KOPT-K1 (cell line): ENCODE measurements around the gene RBM10.
A peak's percentile ranks its signal among the peaks of the same experiment; 100 is the strongest.

Source experiments
- H3K27ac ChIP-seq: fragments of 200-600 bp; sonication (generic); 2 replicates; pipeline ENCODE4 v1.5.1; 2016; ENCODE audit warnings: antibody characterized with exemption, mild to moderate bottlenecking, low read depth, low read length; ENCODE audit not compliant: poor library complexity, severe bottlenecking
- H3K36me3 ChIP-seq: fragments of 200-600 bp; sonication (generic); 2 replicates; pipeline ENCODE4 v1.5.1; 2017; ENCODE audit warnings: antibody characterized with exemption, mild to moderate bottlenecking, low read length, moderate library complexity; ENCODE audit not compliant: insufficient read depth
- H3K9me3 ChIP-seq: fragments of 200-600 bp; sonication (generic); 2 replicates; pipeline ENCODE4 v1.5.1; 2017; ENCODE audit warnings: antibody characterized with exemption, low read length, mild to moderate bottlenecking; ENCODE audit not compliant: insufficient read depth, poor library complexity, severe bottlenecking

RBM10 gene

DNA sequence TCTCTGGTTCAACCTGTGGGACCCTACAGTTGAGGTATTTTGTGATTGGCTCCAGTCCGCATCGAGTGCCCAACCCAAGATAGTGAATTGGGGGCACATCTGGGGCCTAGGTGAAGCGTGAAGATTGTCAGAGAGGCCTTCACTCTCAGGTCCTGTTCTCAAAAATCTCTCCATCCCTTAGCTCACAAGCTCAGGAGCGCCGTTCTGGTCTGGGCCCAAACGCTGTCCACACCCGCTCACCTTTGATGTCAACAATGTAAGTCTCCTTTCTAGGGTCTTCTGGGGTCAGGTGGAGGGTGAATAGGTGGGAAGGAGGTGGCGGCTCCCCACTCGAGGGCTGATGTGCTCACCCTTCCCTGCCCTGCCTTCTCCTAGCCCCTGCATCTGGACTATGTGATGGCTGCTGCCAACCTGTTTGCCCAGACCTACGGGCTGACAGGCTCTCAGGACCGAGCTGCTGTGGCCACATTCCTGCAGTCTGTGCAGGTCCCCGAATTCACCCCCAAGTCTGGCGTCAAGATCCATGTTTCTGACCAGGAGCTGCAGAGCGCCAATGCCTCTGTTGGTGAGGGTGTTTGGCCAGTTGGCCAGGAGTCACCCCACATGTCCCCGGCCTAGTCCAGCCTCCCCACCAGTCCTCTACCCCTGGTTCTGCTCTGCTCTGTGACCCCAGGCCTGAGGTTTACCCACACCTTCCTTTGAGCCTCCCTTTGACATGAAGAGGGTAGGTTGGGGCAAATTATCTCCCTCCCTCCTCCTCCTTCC is 65.8 kb downstream of the RBM10 start:
- Histone ChIP-seq H3K27ac (no peak overlapping the region), H3K9me3 (no peaks in the 10 kb centered on the region), H3K36me3 (peaks cover 99% of the 10 kb centered on the region)

DNA sequence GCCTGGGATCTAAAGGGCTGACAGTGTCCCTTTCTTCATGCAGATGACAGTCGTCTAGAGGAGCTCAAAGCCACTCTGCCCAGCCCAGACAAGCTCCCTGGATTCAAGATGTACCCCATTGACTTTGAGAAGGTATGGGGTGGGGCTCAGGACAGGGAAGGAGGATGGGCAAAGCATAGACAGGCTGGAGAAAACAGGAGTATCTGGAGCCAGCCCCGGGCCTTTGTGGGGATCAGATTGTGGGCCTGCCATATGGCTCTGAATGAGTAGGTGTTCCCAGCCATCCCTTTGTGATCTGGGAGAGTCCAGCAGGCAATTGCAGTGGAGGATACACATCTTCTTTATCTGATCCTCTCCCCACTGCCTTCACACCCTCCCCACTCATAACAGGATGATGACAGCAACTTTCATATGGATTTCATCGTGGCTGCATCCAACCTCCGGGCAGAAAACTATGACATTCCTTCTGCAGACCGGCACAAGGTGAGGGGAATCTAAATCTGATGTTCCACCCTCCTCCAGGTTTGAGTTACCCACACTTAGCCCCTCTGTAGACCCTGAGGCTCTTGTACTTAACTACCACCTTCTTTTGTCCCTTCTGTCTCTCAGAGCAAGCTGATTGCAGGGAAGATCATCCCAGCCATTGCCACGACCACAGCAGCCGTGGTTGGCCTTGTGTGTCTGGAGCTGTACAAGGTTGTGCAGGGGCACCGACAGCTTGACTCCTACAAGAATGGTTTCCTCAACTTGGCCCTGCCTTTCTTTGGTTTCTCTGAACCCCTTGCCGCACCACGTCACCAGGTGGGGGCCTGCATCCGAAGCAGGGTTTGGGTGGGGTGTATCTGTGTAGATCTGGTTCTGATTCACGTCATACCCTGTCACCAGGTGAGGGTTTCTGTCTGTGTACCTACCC is 67.6 kb downstream of the RBM10 start:
- Histone ChIP-seq H3K27ac (no peak overlapping the region), H3K9me3 (no peaks in the 10 kb centered on the region), H3K36me3 (peaks cover 93% of the 10 kb centered on the region)

DNA sequence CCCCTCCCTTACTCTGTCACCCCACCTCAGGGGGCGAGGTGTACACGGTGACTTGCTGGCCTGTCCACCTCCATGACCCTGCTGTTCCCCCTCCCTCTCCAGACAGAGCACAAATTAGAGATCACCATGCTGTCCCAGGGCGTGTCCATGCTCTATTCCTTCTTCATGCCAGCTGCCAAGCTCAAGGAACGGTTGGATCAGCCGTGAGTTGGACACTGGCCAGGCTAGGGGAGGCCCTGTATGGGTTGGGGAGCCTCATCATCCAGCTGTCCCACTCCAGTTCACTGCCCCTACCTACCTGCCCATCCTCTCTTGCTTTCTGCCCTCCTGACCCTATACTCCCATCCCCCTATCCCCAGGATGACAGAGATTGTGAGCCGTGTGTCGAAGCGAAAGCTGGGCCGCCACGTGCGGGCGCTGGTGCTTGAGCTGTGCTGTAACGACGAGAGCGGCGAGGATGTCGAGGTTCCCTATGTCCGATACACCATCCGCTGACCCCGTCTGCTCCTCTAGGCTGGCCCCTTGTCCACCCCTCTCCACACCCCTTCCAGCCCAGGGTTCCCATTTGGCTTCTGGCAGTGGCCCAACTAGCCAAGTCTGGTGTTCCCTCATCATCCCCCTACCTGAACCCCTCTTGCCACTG is 69.5 kb downstream of the RBM10 start:
- peaks cover 73% of the 10 kb centered on the region for H3K36me3 ChIP-seq
- H3K27ac ChIP-seq: no peak overlapping the region
- no peaks in the 10 kb centered on the region for H3K9me3 ChIP-seq

DNA sequence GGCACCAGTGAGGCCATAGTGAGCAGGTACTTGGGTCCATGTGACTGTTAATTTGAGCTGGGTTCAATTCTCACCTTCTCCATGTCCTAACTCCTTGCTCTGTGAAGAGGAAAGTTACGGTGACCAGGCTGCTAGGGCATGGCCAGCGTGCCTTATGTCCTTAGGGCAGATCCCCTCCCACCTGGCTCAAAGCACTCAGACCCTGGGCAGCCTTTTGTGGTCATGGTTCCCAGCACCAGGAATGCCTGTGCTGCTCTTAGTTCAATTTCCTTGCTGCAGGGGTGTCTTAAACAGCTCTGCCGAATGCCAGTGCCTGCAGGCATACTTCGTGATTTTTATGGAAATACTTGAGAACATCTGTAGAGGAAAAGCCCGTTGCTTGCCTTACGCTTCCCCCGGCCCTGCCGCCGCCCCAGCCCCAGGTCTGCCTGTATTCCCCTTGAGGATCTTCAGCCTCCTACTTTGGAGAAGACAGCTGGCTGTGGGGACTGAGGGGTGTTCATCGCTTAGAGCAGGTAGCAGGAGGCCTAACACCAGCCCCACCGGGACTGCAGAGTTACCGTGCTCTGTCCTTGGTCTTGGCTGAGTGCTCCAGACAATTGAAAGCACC is 70.4 kb downstream of the RBM10 start:
- H3K36me3 ChIP-seq: peaks cover 65% of the 10 kb centered on the region
- no peak overlapping the region for H3K27ac ChIP-seq
- H3K9me3 ChIP-seq: no peaks in the 10 kb centered on the region

DNA sequence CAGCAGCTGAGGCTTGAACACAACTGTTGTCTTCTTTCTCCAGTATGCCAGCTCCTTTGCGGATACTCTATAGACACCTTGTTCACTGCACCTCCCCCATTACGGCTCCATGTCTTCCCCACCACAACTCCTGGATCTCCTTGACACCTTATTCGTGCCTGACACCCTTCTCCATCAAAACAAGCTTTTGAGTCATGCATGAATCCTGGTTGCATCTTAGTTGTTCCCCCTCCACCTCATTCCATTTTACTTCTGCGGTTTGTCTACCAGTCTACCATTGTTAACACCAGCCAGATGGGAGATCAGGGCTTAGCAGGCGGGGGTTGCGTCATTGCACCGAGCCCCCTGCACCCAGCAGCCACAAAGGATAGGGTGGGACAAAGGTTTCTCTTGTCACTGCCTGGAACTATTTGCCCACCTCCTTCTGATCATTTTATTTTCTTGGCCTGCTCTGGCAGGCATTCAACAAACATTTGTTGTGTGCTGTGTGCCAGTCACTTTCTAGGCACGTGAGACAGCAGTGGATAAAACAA is 71.4 kb downstream of the RBM10 start:
- H3K27ac ChIP-seq: peak overlapping the region; percentile 62

DNA sequence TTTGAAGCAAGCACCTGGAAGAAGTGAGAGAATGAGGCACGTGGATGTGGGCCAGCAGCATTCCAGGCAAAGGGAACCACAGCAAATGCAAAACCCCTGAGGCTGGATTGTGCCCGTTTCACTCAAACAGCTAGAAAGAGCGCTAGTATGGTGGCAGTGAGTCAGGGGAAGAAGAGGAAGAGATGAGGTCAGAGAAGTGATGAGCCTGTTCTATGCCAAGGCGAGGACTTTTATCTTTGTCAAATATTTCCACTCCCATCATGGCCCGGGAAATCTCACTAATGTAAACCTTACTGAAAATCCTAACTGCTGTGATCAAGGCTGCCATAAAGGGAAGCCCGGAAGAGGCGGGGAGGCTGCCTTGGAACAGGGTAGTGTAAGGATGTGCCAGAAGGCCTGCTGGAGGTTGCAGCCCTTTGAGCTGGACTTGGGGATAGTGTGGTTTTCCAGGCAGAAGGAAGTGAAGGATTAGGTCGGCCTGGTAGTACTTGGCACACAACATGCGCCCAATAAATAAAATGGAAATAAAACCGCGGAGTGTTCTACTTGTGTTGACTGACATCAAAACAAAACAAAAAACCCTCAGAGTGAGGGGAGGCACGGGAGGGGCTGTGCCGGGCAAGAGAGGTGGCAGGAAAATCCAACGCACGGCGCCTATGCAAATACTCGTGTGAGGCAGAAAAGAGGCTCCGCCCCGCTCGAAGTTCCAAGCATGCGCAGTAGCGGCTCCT is 72.3 kb downstream of the RBM10 start:
- H3K27ac ChIP-seq: peak overlapping the region; percentile 62
- H3K9me3 ChIP-seq: no peaks in the 10 kb centered on the region
- H3K36me3 ChIP-seq: peaks cover 65% of the 10 kb centered on the region

More for the DNA sequence above, 71.4 kb downstream of the RBM10 start:
- Histone ChIP-seq H3K36me3 (peaks cover 65% of the 10 kb centered on the region), H3K9me3 (no peaks in the 10 kb centered on the region)

DNA sequence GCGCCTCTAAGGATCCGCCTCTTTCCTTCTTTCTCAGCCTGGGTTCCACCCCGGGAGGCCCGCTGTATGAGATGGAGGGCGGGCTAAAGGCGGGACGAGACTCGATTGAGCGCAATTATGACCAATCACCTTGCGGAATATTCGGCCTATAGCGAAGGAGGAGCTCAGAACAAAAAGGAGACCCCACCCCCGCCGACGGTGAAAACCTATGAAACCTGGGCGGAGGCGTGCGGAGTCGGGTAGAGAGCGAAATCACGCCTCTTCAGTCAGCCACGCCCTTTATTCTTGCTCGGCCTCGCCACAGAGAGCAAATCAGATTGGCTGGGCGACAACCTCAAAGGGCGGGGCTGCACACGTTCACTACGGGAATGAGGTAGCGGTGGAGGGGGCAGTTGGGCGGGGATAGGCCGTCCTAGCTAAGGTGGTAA is 72.8 kb downstream of the RBM10 start:
- Histone ChIP-seq H3K27ac (peak overlapping the region; percentile 94), H3K9me3 (no peaks in the 10 kb centered on the region), H3K36me3 (peaks cover 64% of the 10 kb centered on the region)

DNA sequence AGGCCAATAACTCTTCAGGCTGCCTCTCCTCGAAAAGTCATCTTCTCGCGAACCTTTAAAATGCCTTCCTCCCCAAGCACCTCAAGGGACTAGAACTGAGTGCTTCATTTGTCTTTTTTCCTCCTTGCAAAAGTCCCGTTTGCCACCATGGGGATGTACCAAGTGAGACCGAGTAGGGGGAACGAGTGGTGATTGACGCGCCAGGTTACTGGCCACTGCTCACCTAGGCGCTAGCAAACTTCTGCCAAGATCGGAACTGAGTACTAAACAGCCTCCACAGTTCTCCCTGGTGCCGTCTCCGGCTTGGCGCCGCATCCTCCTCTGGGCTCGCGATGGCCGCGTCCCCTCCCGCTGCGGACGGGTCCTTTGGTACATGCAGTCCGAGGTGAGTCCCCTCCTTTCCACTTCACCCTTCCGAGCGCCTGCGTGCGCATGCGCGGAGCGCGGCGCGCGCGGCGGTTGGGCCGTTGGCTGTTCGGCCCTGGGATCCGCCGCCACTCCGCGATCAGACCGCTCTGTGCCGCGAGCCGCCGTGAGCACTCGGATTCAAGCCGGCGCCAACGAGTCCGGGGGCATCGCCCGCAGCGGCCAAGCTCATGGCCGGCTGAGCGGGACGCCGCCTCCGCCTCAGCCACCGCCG is 73.4 kb downstream of the RBM10 start, which contains the start of gene CDK16:
Gene CDK16, plus strand, starts transcription at position 402 of the 640 bp plus-strand sequence. CDS start 4,877 bp downstream, outside the sequence.
- Histone ChIP-seq H3K27ac (peak within 1 kb of the TSS; percentile 94), H3K36me3 (peaks cover 65% of the 10 kb centered on the region), H3K9me3 (no peaks in the 10 kb centered on the region)

DNA sequence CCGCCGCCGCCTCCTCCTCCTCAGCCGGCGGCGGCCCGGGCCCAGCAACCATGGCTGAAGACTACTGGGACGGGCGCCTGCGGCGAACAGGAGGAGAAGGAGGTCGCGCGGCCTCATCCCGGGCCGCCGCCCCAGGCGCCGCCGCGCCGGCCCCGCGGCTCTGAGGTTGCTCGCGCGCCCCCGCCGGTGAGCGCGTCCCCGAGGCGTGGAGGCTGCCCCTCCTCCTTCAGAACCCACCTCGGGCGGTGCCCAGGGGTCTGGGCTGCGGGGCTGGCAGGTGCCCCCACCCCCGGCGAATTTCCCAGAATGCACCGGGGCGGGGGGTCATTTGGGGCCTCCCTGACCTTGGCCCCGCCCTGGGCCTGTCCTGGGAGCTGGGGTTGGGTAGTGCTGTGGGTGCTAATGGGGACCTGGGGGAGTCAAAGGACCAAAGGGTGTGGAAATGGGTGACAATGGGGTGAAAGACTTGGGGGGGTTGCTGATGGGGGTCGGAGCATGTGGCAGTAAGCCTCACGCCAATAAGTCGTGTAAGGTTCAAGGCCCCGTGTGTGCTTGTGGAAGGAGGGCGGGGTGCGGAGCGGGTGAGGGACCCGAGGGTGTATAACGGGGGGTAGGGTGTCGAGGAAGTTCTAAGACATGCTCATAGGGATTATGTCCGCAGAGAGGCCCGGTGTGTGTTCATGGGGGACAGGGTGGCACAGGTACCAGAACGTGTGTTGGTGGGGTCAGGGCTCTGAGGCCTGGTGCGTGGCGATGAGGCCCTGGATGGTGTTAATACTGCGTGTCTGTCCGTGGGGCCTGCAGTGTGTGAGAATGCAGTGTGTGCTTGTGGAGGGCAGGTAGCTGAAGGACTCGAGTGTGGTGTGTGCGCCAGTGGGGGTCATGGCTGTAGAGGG is 74.1 kb downstream of the RBM10 start:
- Histone ChIP-seq H3K27ac (peak overlapping the region; percentile 94), H3K36me3 (peaks cover 65% of the 10 kb centered on the region), H3K9me3 (no peaks in the 10 kb centered on the region)

DNA sequence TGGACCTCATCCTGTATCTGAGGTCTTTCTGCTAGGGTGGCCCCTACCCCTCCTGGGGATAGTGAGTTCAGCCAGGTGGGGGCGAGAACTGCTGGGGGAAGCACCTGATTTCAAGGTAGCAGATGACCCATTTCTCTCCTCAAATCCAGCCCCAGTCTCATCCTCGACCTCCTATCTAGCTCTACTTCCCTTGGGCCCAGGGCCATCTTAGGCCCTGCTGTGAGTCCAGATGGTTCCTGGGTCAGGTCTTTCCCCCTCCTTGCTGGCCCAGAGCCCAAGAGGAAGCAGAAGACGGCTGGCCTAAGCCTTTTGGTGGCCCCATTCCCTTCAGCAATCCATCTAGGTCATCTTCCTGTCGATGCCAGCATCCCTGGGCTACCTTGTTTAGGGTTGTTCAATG is 76.7 kb downstream of the RBM10 start:
- Histone ChIP-seq H3K9me3 (no peaks in the 10 kb centered on the region), H3K36me3 (peaks cover 65% of the 10 kb centered on the region), H3K27ac (no peak overlapping the region)

DNA sequence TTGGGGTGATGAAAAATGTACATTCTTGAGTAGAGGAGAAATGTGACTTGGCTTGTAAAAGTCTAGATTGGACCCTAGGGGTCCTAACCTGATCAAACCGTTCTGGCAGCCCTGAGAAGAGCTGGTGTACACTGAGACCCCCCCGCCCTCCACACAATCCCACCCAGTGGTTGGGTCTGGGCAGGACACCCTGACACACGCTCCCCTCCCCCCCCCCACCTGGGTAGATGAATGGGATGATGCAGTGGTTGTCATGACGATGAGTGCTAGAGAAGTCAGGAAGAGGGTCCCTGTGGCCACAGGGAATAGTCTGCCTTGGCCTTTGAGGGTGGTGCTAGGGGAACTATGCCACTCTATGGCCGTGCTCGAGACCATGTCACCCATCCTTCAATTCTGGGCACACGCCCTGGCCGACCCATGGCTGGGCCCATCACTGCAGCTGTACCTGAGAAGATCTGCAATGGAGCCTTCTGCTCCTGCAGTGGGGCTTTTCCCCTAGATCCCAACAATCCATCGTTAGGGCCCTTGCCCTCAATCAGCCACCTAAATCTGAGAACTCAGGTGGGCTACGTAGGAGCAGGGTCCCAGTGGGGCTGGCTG is 77.8 kb downstream of the RBM10 start:
- no peak overlapping the region for H3K27ac ChIP-seq
- peaks cover 74% of the 10 kb centered on the region for H3K36me3 ChIP-seq
- H3K9me3 ChIP-seq: no peaks in the 10 kb centered on the region

DNA sequence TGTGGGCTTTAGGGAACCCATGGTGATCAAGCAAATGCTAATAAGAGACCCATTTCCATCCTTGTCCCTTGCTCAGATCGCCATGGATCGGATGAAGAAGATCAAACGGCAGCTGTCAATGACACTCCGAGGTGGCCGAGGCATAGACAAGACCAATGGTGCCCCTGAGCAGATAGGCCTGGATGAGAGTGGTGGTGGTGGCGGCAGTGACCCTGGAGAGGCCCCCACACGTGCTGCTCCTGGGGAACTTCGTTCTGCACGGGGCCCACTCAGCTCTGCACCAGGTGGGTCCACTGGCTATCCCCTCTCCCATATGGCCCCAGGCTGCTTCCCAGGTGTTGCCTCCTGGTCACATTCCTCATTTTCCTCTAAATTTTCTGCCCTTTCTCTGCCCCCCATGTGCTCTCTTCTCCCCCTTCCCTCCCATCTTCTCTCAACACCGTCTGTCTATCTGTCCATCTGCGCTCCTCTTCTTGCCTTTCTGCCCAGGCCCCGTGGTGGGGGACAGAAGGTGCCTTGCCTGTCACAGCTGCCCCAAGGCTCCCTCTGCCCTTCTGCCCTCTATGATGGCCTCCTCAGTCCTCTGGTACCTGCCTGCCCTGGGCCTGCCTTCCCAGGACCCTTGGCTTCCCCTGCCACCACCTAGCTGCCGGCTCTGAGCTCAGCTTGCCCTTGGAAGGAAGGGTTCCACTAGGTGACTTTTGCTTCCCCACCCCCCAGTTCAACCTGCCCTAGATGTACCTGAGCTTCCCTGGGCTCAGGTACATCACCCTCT is 78.6 kb downstream of the RBM10 start:
- Histone ChIP-seq H3K9me3 (no peaks in the 10 kb centered on the region), H3K36me3 (peaks cover 80% of the 10 kb centered on the region), H3K27ac (no peak overlapping the region)
